ENCODE measurements around the gene ATIC.

- TF ChIP-seq TAF1 (IDR thresholded peaks at IDR 0.05; ENCODE audit: low read depth) (no peak), NFIC (IDR thresholded peaks at IDR 0.05) (no peak), EGR1 (IDR thresholded peaks at IDR 0.05) (no peak), RAD21 (IDR thresholded peaks at IDR 0.05; ENCODE audit: low read depth) (no peak)
These were observed 21.2 kb downstream of the ATIC start for GRCh38 chr2:215332872-215333595.

Data from Ishikawa (cell line).